GM19023 (cell line): ENCODE measurements around the gene CCL2.
"Not testable (repeated sequence)": the region's sequence is repeated elsewhere in the genome, so short reads cannot be mapped to it uniquely, and the experiment has no call there.

Experiments used
- ATAC-seq: cut with Tn5 transposase; IDR thresholded peaks from one replicate; pipeline ENCODE4 v1.9.1; 2021; ENCODE audit warnings: mild to moderate bottlenecking, moderate library complexity; ENCODE audit not compliant: unreplicated experiment

CCL2 gene

GRCh38 chr17:34254651-34255380, at the start of gene CCL2:
Gene CCL2 (plus strand): TSS chr17:34255285. CDS start chr17:34255350, 65 bp downstream.
- no peak for ATAC-seq

GRCh38 chr17:34205401-34205800, 49.7 kb upstream of the CCL2 start:
- ATAC-seq: no peak

- no peak for ATAC-seq
Observed at GRCh38 chr17:34206569-34206968, 48.5 kb upstream of the CCL2 start.

GRCh38 chr17:34207572-34207971, 47.5 kb upstream of the CCL2 start:
- ATAC-seq: no peak

- no peak for ATAC-seq
Observed at GRCh38 chr17:34218748-34219147, 36.3 kb upstream of the CCL2 start.

- ATAC-seq: no peak
Observed at GRCh38 chr17:34219405-34219804, 35.7 kb upstream of the CCL2 start.

- ATAC-seq: no peak
Observed at GRCh38 chr17:34220045-34220751, 34.9 kb upstream of the CCL2 start.

GRCh38 chr17:34220752-34221395, 34.2 kb upstream of the CCL2 start:
- ATAC-seq: no peak

GRCh38 chr17:34221411-34221810, 33.7 kb upstream of the CCL2 start:
- ATAC-seq: no peak

GRCh38 chr17:34222722-34223497, 32.2 kb upstream of the CCL2 start:
- ATAC-seq: no peak

- ATAC-seq: no peak
Observed at GRCh38 chr17:34225046-34225445, 30.0 kb upstream of the CCL2 start.

- ATAC-seq: no peak
Observed at GRCh38 chr17:34226011-34226743, 28.9 kb upstream of the CCL2 start.

- ATAC-seq: no peak
Observed at GRCh38 chr17:34226744-34227034, 28.4 kb upstream of the CCL2 start.

- not testable (repeated sequence) for ATAC-seq
Observed at GRCh38 chr17:34227293-34227692, 27.8 kb upstream of the CCL2 start.

GRCh38 chr17:34227707-34228106, 27.4 kb upstream of the CCL2 start:
- ATAC-seq: no peak

GRCh38 chr17:34228781-34229180, 26.3 kb upstream of the CCL2 start:
- ATAC-seq: no peak

GRCh38 chr17:34230342-34230741, 24.7 kb upstream of the CCL2 start:
- ATAC-seq: no peak

- ATAC-seq: no peak
Observed at GRCh38 chr17:34234616-34235015, 20.5 kb upstream of the CCL2 start.

- no peak for ATAC-seq
Observed at GRCh38 chr17:34235389-34236028, 19.6 kb upstream of the CCL2 start.

- no peak for ATAC-seq
Observed at GRCh38 chr17:34236281-34236892, 18.7 kb upstream of the CCL2 start.
